ENCODE data around the gene NFE2L2. TPM values are rescaled to one million over a fixed set of nuclear protein-coding genes. Genes with fewer than 3 reads are reported as not detected.

Gene NFE2L2
- total and polyA plus RNA-seq, 8 donors: 76.0 to 104 (median 88.7) TPM

DNA sequence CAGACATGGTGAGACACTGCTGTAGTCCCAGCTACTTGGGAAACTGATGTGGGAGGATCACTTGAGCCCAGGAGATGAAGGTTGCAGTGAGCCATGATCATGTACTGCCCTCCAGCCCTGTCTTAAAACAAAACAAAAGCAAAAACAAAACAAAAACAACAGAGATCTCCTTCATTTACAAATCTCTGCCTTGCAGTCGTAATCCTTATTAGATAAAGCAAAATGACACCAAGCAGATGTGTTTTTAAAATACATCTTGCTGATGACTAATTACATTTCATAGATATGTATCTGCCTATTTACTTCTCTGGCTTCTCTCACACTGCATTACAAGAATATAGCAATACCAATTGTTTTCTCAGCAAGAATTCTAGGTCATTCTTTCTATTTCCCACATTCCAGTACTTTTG lies 22.8 kb downstream of the NFE2L2 start:
- ATAC-seq (no peak), DNase-seq (no peak)
- Histone ChIP-seq H3K9me3 (no peaks in the 10 kb centered on the region), H3K4me1 (peaks cover 63 to 100% of the 10 kb centered on the region in 2 donors), H3K27me3 (no peaks in the 10 kb centered on the region), H3K36me3 (no peaks in the 10 kb centered on the region), H3K27ac (peak overlapping the region; percentile 80 to 89), H3K4me3 (no peak overlapping the region)
- intact Hi-C loops (cut with DNase I): no loop called here
- TF ChIP-seq CTCF (IDR thresholded peaks at IDR 0.05): no peak

GRCh38 chr2:177239932-177240630 lies 24.4 kb downstream of the NFE2L2 start:
- no peaks in the 10 kb centered on the region for H3K27me3 ChIP-seq
- peak overlapping the region; percentile 80 to 89 for H3K27ac ChIP-seq
- ATAC-seq (peak; percentile 71), DNase-seq (peak in 2 of 4 donors; percentile 48 to 74)
- intact Hi-C loops (cut with DNase I): no loop called here
- H3K9me3 ChIP-seq: no peaks in the 10 kb centered on the region
- H3K4me3 ChIP-seq: no peak overlapping the region
- no peak for TF ChIP-seq CTCF (IDR thresholded peaks at IDR 0.05)
- H3K36me3 ChIP-seq: peaks cover 0 to 4% of the 10 kb centered on the region in 2 donors
- peaks cover 61 to 98% of the 10 kb centered on the region in 2 donors for H3K4me1 ChIP-seq

- ATAC-seq: no peak
These were observed 25.5 kb downstream of the NFE2L2 start for GRCh38 chr2:177239053-177239452.

GRCh38 chr2:177237932-177238331 lies 26.6 kb downstream of the NFE2L2 start:
- TF ChIP-seq CTCF (IDR thresholded peaks at IDR 0.05): no peak
- peaks cover 51 to 80% of the 10 kb centered on the region in 2 donors for H3K4me1 ChIP-seq
- intact Hi-C loops (cut with DNase I): no loop called here
- ATAC-seq (peak; percentile 8), DNase-seq (no peak)
- no peaks in the 10 kb centered on the region for H3K27me3 ChIP-seq
- H3K36me3 ChIP-seq: peaks cover 0 to 17% of the 10 kb centered on the region in 2 donors
- H3K4me3 ChIP-seq: no peak overlapping the region
- no peaks in the 10 kb centered on the region for H3K9me3 ChIP-seq
- H3K27ac ChIP-seq: peak overlapping the region; percentile 40 to 89

More at GRCh38 chr2:177239053-177239452, 25.5 kb downstream of the NFE2L2 start:
- no peak for DNase-seq
- TF ChIP-seq CTCF (IDR thresholded peaks at IDR 0.05): no peak
- peaks cover 0 to 6% of the 10 kb centered on the region in 2 donors for H3K36me3 ChIP-seq
- no peaks in the 10 kb centered on the region for H3K9me3 ChIP-seq
- peak overlapping the region; percentile 80 to 89 for H3K27ac ChIP-seq
- peaks cover 61 to 91% of the 10 kb centered on the region in 2 donors for H3K4me1 ChIP-seq
- no peaks in the 10 kb centered on the region for H3K27me3 ChIP-seq
- intact Hi-C loops (cut with DNase I): no loop called here
- no peak overlapping the region for H3K4me3 ChIP-seq

- TF ChIP-seq CTCF (IDR thresholded peaks at IDR 0.05): no peak
- H3K36me3 ChIP-seq: peaks cover 0 to 37% of the 10 kb centered on the region in 2 donors
- DNase-seq (no peak), ATAC-seq (no peak)
- H3K27ac ChIP-seq: no peak overlapping the region
- H3K27me3 ChIP-seq: no peaks in the 10 kb centered on the region
- intact Hi-C loops (cut with DNase I): no loop called here
- H3K4me1 ChIP-seq: peaks cover 37 to 60% of the 10 kb centered on the region in 2 donors
- no peak overlapping the region for H3K4me3 ChIP-seq
- no peaks in the 10 kb centered on the region for H3K9me3 ChIP-seq
These were observed 28.6 kb downstream of the NFE2L2 start for GRCh38 chr2:177235855-177236437.
